ENCODE data around the gene SLC18B1. TPM values are rescaled to one million over a fixed set of nuclear protein-coding genes. Genes with fewer than 3 reads are reported as not detected.
"Not testable (repeated sequence)": the region's sequence is repeated elsewhere in the genome, so short reads cannot be mapped to it uniquely, and the experiment has no call there.

Gene SLC18B1
- total RNA-seq, 1 donor from 2014 or later = 2.8 TPM

DNA sequence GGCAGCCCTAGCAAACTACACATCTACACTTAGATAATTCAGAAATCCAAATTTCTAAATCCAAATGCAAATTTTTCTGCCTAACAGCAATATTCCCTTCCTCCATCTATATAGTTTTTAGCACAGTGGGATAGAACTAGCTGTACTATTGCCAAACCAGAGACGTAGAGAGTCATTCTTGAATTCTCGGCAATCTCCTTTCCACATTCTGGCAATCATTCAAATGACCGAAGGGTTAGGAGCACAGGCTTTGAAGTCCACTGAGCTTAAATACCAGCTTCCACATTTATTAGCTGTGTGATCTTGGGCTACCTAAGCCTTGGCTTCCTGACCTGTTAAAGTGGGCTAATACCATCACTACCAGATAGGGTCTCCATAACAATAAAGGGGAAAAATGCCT, 12.8 kb upstream of the SLC18B1 start:
- ATAC-seq = no peak
- intact Hi-C loops (cut with DNase I) = loop anchor here (5.0 kb wide), 2 partner anchors 299 to 1141 kb away; partner anchors contain the start of genes STX7 and TBPL1
- no peak for DNase-seq (ENCODE audit: missing footprints)

DNA sequence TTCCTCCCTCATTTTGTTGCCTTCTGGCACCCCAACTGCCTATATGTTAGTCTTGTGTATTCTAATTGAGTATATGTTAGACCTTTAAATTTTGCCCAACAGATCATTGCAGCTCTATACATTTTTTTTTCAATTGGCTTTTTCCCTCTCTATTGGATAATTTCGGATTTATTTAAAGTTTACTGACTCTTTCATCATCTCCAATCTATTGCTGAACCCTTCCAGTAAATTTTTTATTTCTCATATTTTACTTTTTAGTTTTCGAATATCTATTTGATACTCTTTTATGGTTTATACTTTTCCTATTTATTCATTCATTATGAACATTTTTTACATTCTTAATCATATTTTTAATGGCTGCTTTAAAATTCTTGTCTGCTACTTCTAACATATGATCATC, 7.1 kb upstream of the SLC18B1 start:
- DNase-seq (ENCODE audit: missing footprints) = no peak

DNA sequence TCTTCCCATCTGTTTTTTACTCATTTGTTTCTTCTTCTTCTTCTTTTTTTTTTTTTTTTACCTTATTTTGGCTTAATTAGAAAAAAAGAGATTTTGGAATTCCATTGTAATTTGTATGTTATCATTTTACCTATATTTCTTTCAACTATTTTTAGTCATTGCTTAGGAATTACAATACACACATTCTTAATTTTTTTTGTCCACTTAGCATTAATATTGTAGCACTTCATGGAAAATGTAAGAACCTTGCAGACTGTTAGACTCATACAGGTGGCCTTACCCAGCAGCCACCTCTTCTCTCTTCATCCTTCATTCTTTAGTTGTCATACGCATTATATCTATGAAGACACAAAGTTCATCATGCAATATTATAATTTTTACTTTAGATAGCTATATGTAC, 5.8 kb upstream of the SLC18B1 start:
- intact Hi-C loops (cut with DNase I) = no loop called here
- ATAC-seq (no peak), DNase-seq (ENCODE audit: missing footprints) (no peak)

More for the DNA sequence above, 7.1 kb upstream of the SLC18B1 start:
- intact Hi-C loops (cut with DNase I) = no loop called here
- ATAC-seq = no peak

DNA sequence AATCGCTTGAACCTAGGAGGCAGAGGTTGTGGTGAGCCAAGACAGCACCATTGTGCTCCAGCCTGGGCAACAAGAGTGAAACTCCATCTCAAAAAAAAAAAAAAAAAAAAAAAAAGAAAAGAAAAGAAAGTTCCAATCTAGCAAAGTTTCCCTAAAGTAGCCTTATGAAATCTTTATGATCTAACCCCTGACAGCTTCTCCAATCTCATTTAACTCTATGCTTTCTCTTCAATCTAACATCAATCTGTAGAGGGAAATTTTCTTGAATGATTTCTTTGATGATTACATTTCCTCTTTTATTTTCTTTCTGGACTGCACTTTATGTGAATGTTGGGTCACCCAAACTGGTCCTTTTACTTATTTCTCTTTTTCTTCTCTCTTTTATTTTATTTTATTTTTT, 2.2 kb upstream of the SLC18B1 start:
- no peak for ATAC-seq
- intact Hi-C loops (cut with DNase I) = no loop called here

DNA sequence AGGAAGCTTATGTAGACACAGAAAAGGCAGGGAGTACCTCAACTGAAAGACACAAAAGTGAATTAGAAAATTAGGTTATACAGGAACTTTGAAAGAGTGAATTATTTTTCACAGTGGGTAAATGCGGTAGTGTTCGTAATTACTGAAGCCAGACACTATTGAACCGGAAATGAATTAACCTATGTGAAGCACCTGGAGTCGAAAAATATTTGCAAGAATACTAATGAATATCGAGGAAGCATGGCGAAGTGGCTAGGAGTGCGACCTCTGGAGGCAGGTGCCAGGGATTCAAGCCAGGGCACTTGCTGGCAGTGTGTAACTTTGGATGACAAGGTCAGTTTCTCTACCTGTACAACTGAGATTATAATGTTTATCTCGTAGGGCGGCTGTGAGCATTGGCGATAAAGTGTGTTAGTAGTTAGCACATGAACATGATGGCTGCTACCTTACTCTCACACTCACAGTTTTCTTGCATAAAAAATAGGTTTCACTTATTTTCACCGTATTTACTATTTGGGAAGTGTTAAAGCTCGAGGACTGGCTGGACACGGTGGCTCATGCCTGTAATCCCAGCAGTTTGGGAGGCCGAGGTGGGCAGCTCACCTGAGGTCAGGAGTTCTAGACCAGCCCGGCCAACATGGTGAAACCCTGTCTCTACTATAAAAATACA, 567 bp upstream of the SLC18B1 start:
- intact Hi-C loops (cut with DNase I) = no loop called here
- DNase-seq (ENCODE audit: missing footprints) = peak; percentile 64
- ATAC-seq = peak; percentile 88

More for the DNA sequence above, 2.2 kb upstream of the SLC18B1 start:
- no peak for DNase-seq (ENCODE audit: missing footprints)

DNA sequence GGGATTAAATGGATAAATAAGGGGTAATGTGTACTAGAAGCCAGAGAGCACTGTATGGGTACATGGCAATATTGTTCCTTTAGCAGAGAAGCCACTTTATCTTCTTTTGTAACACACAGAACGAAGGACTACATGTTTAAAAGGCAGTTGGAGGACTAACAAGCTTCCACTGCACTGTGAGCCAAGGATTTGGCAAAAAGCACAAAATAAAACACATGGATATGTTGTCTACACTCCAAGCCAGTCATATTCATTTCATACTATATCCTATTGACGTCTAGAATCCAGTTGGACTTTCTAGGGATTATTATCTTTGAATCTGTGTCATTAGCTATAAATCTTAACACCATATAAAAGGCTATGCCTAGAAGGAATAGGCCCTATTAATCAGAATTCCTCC, 3.0 kb downstream of the SLC18B1 start:
- intact Hi-C loops (cut with DNase I) = no loop called here
- ATAC-seq = no peak
- DNase-seq (ENCODE audit: missing footprints) = no peak

DNA sequence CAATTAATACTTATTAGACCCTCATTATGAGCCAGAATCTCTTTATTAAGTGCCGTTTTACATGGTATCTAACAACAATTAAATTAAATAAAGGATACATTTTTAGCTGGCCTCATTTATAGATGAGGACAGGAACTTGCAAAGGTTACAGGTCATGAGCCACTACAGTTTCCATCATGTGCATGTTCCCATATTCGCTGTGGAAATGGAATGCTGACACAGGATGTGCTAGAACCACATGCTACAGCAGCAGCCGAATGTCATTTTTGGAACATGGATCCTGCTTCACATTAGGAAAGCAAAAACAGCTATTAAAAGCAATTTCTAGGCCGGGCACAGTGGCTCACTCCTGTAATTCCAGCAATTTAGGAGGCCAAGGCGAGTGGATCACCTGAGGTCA, 5.9 kb downstream of the SLC18B1 start:
- no peak for DNase-seq (ENCODE audit: missing footprints)
- intact Hi-C loops (cut with DNase I) = no loop called here
- ATAC-seq = no peak

DNA sequence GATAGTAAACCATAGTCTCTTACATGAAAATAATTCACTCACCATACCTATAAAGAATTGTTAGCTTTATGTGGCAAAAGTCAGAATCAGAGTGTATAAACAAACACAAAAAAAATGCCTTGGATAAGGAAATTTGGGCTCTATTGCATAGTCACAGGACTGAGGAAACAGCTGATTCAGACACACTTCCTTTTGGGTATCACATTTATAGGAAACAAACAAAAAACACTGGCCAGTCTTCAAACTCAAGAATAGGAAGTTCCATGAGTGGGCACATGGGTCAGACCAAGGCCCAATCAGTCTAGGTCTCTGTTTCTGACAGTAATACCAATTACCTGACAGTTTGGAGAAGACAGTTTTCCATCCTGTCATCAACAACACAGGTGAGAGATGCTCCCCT, 8.0 kb downstream of the SLC18B1 start:
- no peak for DNase-seq (ENCODE audit: missing footprints)
- ATAC-seq = no peak
- intact Hi-C loops (cut with DNase I) = no loop called here

DNA sequence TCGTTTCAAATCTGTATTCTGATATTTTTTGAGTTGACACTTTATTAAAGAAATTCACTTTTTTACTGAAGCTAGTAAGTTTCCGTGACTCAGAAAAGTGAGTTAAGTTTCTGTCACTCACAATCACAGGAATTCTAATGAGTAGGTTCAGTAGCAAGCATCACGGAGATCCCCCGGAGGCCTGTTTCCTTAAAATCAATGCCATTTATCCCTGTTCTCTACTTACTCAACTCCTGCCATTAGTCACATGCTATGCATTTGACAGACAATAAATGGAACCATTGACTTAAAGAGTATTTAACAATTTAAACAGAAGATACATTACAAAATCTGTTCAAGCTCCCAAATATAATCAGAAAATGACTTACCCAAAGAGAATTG, 9.1 kb downstream of the SLC18B1 start:
- DNase-seq (ENCODE audit: missing footprints) (no peak), ATAC-seq (no peak)

DNA sequence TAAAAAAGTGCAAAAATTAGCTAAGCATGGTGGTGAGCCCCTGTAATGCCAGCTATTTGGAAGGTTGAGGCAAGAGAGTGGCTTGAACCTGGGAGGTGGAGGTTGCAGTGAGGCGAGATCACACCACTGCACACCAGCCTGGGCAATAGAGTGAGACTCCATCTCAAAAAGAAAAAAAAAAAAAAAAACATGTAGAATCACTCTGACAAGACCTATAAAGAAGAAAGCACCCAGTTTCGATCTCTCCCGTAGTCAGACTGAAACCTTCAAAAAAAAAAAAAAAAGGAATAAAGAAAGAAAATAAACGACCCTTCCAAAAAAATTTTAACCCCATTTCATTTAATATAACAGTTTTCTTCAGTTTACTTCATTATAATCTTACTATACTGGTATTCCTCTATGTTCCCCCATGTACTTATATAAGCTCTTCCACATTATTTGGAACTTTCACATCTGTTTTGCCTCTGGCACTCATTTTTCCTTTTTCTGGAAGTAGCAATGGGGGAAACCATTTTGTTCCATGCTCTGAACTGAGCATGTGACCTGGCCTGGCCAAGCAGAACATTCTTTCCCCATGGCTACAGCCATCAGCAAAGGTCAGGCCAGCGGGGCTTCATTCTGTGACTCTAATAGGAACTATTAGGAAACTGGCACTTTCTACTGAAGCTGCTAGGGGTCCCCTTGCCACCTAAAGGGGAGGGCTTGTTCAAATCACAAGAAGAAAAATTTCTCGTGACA, 9.6 kb downstream of the SLC18B1 start:
- intact Hi-C loops (cut with DNase I) = no loop called here
- DNase-seq (ENCODE audit: missing footprints) (no peak), ATAC-seq (no peak)

More for the DNA sequence above, 9.1 kb downstream of the SLC18B1 start:
- intact Hi-C loops (cut with DNase I) = no loop called here

DNA sequence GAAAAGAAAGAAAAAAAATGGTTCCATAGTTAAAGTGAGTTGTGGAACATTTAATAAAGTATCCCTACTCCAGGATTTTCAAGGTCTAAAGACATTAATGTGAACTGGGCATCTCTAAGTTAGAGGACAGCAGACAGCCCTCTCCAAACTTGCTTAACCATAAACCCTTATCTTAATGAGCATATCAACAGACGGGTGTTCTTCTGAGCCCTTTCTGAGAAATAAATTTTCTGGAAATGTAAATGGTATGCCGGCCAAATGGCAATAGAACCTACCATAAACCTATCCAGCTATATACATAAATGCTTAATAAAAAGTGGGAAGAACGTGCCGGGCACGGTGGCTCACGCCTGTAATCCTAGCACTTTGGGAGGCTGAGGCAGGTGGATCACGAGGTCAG, 12.5 kb downstream of the SLC18B1 start:
- ATAC-seq (no peak), DNase-seq (ENCODE audit: missing footprints) (no peak)
- intact Hi-C loops (cut with DNase I) = no loop called here

DNA sequence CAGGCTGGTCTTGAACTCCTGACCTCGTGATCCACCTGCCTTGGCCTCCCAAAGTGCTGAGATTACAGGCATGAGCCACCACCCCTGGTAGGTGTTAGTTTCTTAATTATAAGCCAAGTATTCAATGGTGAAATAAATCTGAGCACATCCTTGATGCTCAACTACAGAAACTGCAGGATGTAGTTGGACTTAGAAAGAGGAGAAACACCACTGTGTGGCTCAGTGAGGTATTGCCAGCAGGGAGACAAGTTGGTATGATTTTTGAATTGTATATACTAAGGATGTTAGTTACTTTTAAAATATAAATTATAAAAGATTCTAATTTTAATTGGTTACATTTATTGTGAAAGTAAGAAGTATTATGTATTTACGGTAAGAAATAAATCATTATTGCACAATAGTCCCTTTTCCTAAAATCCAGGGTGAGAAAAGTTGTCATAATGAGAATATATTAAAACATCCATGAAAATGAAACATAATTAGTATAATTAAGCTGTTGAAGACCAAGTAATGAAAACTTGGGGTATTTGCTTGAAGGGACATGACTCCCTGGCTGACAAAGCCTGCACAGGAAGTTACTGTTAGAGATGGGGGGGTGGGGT, 17.6 kb downstream of the SLC18B1 start:
- no peak for ATAC-seq
- intact Hi-C loops (cut with DNase I) = no loop called here
- no peak for DNase-seq (ENCODE audit: missing footprints)

DNA sequence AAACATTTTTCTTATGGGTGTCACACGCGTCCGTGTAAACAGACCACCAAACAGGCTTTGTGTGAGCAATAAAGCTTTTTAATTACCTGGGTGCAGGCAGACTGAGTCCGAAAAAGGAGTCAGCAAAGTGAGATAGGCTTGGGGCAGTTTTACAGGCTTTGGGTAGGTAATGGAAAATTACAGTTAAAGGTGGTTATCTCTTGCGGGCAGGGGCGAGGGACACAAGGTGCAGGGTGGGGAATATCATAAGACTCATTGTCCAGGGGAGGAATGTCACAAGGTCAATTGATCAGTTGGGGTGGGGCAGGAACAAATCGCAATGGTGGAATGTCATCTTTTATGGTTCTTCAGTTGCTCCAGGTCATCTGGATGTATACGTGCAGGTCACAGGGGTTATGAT, 20.6 kb downstream of the SLC18B1 start:
- intact Hi-C loops (cut with DNase I); ATAC-seq; DNase-seq (ENCODE audit: missing footprints): not testable (repeated sequence)

DNA sequence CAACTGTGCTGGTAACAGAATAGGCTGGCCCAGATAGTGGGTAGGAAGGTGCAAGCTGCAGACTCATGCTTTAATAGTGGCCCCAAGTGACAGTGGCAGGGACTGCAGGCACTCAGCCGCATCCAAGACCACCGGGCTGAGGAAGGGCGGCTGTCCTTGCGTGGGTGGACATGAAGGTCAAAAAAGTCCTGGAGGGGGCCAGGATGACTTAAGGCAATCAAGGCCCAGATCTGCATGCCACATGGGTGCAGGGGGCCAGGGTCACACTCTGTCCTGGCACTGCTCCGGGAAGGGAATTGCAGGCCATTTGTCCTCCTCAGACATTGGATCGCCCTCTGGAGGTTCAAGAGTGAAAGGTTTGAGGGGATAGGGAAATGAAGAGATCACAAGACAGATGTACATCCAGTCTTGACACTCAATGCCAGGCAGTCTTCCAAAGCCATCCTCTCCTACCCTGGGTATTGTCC, 30.4 kb downstream of the SLC18B1 start:
- DNase-seq (ENCODE audit: missing footprints) (peak; percentile 68), ATAC-seq (peak; percentile 61)
- intact Hi-C loops (cut with DNase I) = no loop called here

DNA sequence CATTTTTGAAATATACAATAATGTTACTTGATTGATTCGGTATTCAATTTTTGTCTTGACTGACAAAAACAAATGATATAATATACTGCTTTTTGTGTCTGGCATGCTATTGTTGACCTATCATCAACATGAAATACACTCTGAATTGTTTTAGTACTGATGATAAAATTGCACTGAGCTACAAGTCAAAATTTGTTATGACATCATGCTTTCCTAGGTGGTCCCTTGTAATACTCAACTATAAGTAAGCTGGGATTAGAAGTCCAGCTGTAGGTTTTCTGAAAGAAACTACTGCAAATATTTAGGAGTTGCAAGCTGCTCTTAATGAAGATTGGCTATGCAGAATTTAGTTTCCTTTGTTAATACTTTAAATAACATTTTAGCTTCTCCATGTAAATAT, 32.9 kb downstream of the SLC18B1 start:
- ATAC-seq = no peak
- no peak for DNase-seq (ENCODE audit: missing footprints)
- intact Hi-C loops (cut with DNase I) = no loop called here

DNA sequence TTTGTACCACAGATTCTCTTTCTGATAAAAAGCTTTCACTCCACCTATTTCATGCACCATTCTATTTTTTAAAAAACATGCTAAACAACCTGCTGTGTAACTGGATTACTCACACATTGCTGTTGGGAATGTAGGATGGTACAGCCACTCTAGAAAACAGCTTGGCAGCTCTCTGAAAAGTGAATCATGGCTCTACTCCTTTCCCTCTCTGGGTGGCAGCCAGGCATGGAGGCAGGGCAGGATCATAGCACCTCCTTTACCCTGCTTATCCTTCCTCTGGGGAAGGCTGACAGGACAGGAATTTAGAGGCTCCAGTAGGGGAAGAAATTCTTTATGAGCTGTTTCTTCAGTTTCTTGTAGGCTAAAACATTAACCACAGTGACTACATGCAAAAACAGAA, 34.1 kb downstream of the SLC18B1 start:
- peak; percentile 75 for ATAC-seq
- DNase-seq (ENCODE audit: missing footprints) = no peak
- intact Hi-C loops (cut with DNase I) = loop anchor here (5.0 kb wide), 1 partner anchor 97 kb away; no protein-coding TSS in a partner anchor

DNA sequence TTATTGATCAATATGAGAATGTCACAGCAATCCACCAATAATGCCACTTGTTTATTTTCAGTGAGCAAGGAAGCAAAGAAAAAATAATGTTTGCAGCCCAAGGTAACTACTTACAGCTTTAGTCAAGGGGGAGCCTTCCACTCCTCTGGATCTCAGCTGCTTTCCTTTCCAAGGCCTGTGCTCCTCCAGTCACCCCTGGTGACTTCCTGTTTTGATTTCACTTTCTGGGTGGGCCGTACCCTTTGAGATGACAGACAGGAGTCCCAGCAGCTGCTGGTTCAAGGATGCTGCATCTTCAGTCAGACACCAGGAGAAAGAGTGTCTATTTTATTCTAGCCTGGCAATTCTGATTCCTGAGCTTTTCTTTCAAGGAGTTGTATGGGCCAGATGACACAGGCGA, 35.2 kb downstream of the SLC18B1 start:
- no peak for DNase-seq (ENCODE audit: missing footprints)
- ATAC-seq = peak; percentile 74
- intact Hi-C loops (cut with DNase I) = loop anchor here (5.0 kb wide), 1 partner anchor 96 kb away; no protein-coding TSS in a partner anchor

DNA sequence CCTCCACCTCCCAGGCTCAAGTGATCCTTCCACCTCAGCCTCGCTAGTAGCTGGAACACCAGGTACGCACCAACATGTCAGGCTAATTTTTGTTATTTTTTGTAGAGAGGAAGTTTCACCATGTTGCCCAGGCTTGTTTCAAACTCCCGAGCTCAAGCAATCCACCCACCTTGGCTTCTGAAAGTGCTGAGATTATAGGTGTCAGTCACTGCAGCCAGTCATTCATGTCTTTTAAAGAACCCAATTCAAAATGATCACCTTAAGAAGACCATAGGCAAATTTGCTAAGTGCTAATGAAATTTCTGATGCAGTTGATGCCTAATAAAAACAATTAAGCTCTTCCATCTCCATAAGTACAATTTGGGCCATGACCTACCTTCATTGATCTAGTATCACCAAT, 38.2 kb downstream of the SLC18B1 start:
- intact Hi-C loops (cut with DNase I) = loop anchor here (5.0 kb wide), 1 partner anchor 93 kb away; no protein-coding TSS in a partner anchor
- no peak for DNase-seq (ENCODE audit: missing footprints)
- no peak for ATAC-seq

DNA sequence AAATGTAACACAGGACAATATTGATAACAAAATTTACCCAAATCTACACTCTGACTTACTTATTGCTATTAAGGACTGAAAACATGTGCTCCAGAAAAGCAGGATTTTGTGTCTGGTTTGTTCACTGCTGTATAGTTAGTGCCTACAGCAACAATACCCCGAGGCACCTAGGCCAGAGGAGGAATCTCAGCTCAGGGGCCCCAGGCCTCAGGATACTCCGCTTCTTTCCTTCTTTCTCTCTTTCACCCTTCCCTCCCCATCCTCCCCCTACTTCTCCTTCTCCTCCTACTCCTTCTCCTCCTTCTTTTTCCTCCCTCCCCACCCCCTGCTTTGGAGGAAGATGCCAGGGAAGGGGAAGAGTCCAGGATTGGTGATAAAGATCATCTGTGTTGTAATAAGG, 39.7 kb downstream of the SLC18B1 start:
- intact Hi-C loops (cut with DNase I) = no loop called here
- ATAC-seq = no peak
- no peak for DNase-seq (ENCODE audit: missing footprints)

DNA sequence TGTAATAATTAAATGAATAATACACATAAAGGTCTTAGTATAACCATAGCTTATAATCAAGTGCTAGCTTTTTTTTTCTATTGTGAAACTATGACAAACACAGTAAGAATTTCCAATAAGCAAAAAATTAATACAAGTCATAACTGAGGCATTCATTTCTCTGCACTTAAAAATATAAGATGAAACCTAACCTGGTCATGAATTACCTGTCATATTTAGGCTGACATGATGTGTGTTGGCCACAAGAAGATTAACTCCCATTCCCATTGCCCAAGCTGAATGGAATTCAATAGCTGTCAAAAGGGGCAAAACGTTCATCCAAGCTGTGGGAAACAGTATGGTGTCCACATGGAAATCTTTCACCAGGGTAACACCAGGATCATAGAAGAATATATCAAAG, 46.2 kb downstream of the SLC18B1 start:
- ATAC-seq (no peak), DNase-seq (ENCODE audit: missing footprints) (no peak)
- intact Hi-C loops (cut with DNase I) = no loop called here
